GM19372 (cell line): Measurements from ENCODE around the gene ARMH3.

Source experiments
- ATAC-seq: cut with Tn5 transposase; IDR thresholded peaks from one replicate; pipeline ENCODE4 v1.9.1; 2021; ENCODE audit warnings: mild to moderate bottlenecking, low read depth, moderate library complexity; ENCODE audit not compliant: unreplicated experiment

The ARMH3 gene

DNA sequence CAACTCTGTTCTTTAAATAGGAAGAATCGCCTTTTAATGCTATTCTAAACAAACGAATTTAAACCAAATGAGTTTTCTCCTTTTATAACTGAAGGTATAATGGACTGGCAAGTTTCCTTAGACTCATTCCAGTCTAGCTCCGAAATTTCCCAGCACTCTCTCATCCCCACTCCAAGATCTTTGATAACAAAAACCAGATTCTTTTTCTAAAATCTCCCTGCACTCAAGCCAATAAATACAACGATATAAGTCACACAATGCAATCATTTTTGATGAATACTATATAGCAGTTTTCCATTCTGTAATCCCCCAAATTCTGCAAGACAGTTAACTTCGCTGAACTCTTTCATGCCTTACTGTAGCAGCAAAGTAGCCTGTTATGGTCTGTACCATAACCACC lies 239.6 kb downstream of the ARMH3 start:
- ATAC-seq, result no peak

- ATAC-seq, result no peak
These were observed 241.4 kb downstream of the ARMH3 start for GRCh38 chr10:101814466-101815071.

- ATAC-seq, result no peak
These were observed 243.4 kb downstream of the ARMH3 start for GRCh38 chr10:101812606-101813005.

DNA sequence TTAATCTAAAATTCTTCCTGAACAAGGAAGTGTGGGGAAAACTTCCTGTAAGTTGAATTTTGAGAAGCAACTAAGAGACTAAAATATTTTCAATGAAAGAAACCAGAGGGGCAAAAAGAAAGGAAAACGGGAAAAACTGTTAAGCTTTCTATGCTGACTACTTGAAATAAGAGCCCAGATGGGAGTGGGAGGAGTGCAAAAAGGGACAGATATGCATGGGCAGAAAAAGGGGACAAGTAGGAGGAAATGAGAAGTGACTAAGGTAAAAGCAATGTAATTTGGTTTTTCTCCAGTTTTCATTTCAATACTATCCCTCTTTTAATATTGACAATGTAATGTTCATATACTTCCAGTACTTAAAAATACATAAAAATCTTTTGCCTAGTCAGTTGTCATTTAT lies 248.8 kb downstream of the ARMH3 start:
- ATAC-seq, result no peak

GRCh38 chr10:101803511-101803910 lies 252.5 kb downstream of the ARMH3 start:
- ATAC-seq, result no peak

DNA sequence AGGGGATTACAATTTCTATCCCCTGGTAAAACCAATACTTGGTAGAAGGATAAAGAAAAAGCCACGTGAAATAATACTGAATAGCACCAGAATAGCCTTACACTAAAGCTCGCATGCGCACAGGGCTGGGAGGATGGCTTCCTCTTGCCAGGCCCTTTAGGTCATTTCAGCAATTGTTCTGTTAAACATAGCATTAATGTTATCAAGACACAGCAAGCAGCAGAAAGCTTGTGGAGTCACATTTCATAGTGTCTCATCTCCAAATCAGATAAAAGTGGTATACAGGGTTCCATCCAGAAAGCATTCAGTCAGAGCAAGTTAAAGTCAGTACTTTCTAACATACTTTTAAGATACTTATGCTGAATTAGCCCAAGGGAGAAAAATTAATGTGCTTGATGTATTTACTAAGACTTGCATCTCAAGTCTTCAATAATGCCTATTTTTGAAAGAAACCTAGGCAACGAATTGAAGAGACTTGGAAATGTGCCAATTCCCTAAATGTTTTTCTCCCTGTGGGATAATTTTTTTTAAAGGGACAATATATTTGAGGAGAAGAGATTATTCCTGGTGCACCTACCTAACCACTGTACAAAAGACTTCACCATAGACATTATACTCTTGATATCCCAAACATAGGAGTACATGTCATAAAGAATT lies 258.4 kb downstream of the ARMH3 start:
- ATAC-seq, result no peak
